ENCODE measurements around the gene SLF2.
A peak's percentile ranks its signal among the peaks of the same experiment; 100 is the strongest.
"Not testable (repeated sequence)": the region's sequence is repeated elsewhere in the genome, so short reads cannot be mapped to it uniquely, and the experiment has no call there.

The SLF2 gene

DNA sequence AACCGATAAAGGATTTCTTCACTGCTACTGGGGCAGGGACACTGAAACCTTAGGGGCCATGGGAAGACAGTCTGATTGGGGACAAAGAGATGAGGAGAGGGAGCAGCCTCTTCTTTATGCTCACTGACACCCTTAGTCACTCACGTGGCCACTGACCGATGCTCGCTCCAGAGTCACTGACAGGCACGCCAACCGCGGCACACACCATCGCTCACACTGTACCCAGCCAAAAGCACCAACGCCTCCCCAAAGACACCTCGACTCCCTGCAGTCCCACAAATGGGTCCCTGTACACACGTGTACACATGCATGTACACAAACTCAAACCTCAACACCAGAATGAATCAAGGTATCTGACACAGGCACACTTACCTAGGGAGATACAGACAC lies 35.3 kb upstream of the SLF2 start:
- no peak for DNase-seq (ENCODE audit: low read depth in 1 of 2, low spot score in 1 of 2)

DNA sequence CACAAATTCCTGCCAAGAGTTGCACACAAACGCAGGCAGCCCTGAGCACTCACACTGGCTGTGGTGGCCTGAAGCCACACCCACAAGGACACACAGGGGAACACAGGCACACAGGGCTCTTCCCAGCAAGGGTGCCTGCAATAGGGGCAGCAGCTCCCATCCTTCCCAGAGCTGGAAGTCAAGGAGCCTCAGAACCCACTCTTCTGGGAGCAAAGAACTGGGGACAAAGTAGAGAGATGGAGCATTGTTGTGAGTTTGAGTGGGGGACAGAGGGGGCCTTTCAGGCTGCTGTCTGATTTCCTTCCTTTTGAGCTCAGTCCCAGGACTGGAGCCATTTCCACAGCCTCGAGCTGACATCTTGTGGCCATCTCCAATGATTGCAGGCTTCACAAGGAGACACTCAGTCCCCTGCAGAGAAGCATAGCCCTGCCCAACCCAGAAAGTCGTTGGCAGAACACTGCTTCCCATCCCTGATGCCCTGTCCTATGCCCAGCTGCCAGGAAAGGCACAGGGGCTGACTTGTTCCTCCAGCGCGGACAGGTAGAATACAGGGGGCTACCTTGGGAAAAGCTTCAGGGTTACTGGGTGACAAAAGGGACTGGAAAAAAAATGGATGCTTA lies 34.4 kb upstream of the SLF2 start:
- DNase-seq (ENCODE audit: low read depth in 1 of 2, low spot score in 1 of 2) = peak in 1 of 2 donors; percentile 8

DNA sequence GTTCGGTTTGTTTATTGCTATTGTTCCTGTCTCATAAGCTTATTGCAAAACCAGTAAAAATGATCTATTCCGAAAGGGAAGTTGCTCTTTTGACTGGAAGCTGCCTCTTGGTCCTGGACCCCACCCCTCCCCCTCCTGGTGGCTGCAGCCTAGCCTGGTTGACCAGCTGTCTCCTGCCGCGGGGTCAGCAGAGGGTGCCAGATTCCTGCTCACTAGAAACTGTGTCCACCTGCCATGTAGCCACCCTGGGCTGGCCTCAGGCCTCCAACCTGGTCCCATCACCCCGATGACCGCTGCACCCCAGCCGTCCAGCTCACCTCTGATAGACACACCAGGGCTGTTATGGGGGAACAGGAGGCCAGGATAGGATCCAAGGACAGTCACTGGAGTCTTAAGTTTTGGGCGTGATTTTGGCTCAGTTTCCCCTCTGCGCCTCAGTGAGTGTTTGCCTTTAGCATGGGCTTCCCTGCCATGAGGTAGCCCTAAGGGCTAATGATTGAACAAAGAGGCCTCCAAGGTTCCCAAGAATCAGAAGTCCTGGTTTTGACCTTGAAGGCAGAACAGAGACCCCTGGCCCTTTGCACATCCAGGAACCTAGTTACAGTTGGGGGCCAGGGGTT lies 32.9 kb upstream of the SLF2 start:
- no peak for DNase-seq (ENCODE audit: low read depth in 1 of 2, low spot score in 1 of 2)

DNA sequence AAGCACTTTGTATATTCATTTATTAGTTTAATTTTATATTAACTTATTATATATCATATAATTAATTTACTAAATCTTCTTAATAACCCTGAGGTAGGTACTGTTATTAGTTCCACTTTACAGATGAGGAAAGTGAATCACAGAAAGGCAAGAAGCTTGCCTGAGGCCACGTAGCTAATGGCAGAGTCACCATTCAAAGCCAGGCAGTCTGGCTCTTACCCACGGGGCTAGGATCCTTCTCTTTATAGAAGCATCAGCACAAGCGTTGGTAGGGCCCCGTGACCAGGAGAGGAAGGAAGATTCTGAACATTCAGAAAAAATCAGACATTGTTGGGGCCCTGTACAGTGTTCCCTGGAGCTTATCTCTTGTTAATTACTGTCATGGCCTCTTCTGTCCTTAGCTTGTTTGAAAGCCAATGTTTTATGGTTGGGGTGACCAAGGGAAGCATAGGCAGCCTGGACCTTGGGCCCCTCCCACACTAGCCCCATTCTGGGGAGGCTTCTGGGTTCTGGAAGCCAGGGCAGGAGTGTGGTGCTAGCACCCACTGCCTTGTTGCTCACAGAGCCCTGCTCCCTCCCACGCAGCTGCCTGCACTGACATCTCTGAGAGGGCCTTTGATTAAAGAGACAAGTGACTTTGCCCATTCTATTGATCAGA lies 31.1 kb upstream of the SLF2 start:
- no peak for DNase-seq (ENCODE audit: low read depth in 1 of 2, low spot score in 1 of 2)

DNA sequence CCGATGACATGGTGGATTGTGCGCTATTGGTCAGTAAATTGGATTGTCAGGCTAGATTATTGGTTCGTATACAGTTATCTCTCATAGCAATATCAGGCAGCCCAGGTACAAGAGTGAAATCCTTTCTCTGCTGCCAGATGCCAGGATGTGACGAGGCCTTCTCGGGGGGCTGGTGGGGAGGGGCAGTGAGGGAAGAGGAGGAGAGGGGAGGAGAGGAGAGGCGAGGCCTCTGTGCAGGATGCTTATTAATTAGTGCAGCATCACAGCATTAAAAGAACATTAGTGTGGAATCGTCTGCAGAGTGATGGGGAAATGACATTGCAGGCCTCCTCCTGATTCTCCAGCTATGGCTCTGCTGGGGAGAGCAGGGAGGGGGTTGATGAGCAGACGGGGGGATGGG lies 30.5 kb upstream of the SLF2 start:
- DNase-seq (ENCODE audit: low read depth in 1 of 2, low spot score in 1 of 2) = no peak

DNA sequence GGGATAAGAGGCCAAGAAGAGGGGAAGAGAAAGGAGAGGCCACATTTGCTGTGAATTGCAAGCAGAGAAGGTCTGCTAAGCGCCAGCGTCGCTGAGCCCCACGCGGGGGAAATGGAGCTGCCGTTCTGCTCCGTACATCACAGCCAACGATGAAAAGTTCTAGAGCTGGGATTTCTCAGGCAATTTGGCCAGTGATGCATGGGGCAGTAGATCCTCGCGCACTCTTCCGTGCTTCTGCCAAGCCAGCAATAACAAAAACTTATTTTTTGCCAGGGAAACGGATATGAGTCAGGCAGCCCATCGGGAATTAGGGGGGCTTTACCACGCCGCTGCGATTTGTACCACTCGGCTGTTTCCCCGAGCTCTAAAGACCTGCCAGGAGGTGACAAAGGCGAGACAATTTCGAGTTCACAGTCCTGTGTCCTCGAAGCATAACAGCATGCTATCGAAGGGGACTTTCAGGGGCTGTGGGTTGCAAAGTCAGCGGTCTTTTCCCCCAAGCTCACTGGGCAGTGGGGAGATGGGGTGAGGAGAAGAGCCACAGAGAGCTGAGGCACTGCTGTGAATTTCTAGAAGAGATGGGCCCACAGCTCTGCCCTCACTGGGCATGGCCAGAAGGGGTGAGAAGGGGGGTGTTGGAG lies 30.0 kb upstream of the SLF2 start:
- no peak for DNase-seq (ENCODE audit: low read depth in 1 of 2, low spot score in 1 of 2)

DNA sequence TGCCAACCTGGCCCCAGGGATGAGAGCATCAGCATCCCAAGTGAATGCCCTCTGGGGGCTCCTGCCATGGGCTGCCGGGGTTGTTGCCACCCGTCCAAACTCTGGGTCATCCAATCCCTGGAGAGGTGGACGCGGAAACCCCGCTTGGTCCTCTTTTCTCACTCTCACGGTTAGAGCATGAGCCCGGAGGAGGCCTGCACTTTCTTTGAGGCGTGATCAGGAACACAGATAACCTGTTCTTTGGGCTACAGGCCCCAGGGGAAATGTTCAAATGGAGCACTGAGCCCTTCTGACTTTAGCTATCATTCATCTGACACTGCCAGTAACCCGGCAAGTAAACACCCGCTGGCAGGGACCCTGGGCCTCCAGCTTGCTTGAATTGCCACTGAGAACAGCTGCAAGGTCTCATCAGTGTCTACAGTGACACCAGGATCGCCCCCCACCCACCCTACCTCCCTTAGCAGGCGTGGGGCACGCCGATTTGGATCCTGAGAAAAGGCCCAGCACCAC lies 29.4 kb upstream of the SLF2 start:
- no peak for DNase-seq (ENCODE audit: low read depth in 1 of 2, low spot score in 1 of 2)

DNA sequence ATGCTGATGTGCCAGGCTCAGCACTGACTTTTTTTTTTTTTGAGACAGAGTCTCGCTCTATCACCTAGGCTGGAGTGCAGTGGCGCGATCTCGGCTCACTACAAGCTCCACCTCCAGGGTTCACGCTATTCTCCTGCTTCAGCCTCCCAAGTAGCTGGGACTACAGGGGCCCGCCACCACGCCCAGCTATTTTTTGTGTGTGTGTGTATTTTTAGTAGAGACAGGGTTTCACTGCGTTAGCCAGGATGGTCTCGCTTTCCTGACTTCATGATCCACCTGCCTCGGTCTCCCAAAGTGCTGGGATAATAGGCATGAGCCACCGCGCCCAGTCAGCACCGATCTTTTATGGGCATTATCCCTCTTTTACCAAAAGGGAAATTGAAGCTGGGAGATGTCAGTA lies 27.2 kb upstream of the SLF2 start:
- not testable (repeated sequence) for DNase-seq (ENCODE audit: low read depth in 1 of 2, low spot score in 1 of 2)

DNA sequence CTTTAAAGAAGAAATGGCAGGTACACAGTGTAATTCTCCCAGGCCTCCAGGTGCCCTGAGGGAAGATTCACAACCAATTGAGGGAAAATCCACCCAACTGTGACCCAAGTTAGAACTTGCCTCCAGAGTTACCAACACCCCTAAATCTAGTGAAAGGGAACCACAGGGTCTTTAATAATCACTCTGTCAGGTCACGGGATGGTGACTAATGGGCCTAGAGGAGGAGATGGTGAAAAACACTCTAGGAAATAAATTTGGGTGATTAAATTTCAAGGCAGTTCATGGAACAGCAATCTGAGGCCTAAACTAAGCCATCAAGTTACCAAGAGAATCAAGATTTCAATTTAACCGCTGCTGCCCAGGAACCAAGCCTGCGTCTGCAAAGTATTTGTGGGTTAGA lies 26.7 kb upstream of the SLF2 start:
- no peak for DNase-seq (ENCODE audit: low read depth in 1 of 2, low spot score in 1 of 2)

DNA sequence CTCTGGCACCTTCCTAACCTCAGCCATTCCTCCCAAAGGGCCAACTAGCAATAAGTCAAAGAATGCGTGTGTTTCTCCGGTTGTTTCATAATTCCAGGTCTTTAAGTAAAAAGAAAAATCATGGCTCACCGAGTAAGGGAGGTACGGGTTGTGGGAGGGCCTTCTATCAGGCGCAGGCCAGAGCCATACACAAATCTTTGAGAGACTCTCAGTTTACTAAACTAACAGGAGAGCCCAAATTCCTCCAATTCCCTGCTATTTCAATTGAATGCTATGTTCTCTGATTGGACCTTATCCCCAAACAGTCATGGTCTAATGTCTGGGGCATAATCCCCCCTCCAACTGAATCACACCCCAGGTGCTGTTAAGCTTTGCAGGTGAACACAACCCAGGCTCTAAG lies 26.2 kb upstream of the SLF2 start:
- DNase-seq (ENCODE audit: low read depth in 1 of 2, low spot score in 1 of 2) = no peak

DNA sequence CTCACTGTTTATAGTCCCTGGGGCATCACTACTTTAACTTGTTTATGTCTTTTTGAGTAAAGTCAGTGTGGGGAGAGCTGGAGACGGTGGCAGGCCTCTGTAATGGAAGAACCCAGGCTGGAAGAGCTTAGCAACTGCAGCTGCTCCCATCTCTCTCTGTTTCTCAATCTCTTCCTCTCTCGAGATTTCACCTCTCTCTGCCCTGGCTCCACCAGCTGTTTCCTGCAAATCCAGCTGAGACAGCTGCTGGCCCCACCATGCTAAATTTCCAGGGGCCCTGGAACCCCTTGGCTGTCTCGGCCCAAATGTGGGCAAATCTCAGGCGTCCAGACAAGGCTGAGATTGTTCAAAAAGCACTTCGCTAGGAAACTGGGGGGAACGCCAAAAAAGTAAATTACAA lies 25.8 kb upstream of the SLF2 start:
- DNase-seq (ENCODE audit: low read depth in 1 of 2, low spot score in 1 of 2) = no peak

DNA sequence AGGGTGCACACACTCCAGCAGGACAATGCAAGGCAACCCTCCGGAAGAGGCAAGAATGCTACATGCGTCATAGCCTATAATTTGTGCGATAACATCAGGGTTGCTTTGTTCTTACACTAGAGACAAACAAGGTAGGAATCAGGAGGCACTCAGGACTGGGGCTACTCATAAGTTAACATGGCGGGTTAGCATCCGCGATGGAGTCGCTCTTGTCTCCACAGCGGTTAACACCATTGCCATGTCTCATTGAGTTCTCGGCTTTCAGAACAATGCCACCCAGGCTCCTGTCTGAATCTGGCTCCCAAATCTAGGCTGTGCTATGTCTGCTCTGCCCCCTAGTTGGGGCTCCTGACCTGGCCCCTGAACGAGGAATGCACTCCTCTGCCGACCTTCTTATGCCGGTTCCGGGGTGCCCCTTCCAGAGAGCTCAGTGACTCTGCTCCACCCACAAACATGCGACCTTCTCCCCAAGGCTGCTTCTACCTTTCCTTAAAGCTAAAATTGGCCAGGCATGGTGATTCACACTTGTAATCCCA lies 24.9 kb upstream of the SLF2 start:
- no peak for DNase-seq (ENCODE audit: low read depth in 1 of 2, low spot score in 1 of 2)

DNA sequence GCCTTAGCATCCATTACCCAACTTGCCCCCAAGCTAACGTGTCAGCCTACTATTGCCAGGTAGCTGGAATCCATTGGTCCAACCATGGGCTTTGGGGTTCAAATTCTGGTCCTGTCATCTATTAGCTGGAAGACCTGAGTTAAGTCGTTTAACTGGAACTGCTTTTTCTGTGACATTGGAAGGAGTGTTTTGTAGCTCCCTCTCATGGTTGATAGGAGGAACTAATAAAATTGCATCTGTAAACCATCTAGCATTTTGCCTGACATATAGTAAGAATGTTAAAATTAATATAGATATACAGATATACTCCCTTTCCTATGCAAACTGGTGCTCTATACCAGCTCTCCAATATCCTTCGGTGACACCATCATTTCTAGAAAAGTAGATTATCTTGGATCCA lies 23.8 kb upstream of the SLF2 start:
- no peak for DNase-seq (ENCODE audit: low read depth in 1 of 2, low spot score in 1 of 2)

DNA sequence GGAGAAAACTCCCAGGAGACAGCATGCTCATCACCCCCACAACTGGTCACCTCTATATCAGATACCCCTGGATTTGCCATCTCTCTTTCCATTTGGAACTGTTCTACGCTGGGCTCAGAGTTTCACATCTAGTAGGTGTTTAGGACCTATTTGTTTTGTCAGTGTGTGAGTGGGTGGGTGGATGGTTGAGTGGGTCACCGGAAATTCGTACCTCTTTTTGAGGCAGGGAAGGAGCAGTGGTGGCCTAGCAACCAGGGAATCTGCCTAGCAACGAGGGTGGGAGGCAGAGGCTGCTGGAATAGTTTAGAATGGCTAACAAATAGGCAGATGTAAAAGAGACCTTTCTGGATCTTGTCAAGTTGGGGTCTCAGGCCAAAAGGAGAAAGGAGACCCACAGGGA lies 23.2 kb upstream of the SLF2 start:
- DNase-seq (ENCODE audit: low read depth in 1 of 2, low spot score in 1 of 2) = no peak

DNA sequence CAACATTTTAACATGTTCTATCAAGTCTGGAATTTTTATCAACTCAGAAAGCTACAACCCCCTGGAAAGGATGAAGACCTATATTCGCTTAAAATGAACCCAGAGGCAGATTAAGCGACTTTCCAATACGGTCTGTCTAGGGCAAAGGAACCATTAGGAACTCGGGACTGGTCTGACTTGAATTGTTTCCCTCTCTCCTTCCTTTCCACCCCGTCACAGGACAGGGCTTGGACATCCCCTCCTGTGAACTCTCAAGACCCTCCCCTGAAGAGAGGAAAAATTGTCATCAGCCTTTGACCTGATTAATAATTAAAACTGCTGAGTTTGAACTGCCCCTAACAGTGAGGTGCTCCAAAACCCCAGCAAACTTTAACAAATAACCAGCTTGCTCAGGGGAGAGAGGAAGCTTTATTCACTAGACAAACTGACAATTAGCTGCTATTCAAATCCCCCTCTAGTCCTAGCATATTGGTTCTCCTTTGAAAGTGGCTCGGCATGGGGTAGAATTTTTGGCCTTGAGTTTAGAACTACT lies 22.6 kb upstream of the SLF2 start:
- DNase-seq (ENCODE audit: low read depth in 1 of 2, low spot score in 1 of 2) = no peak

DNA sequence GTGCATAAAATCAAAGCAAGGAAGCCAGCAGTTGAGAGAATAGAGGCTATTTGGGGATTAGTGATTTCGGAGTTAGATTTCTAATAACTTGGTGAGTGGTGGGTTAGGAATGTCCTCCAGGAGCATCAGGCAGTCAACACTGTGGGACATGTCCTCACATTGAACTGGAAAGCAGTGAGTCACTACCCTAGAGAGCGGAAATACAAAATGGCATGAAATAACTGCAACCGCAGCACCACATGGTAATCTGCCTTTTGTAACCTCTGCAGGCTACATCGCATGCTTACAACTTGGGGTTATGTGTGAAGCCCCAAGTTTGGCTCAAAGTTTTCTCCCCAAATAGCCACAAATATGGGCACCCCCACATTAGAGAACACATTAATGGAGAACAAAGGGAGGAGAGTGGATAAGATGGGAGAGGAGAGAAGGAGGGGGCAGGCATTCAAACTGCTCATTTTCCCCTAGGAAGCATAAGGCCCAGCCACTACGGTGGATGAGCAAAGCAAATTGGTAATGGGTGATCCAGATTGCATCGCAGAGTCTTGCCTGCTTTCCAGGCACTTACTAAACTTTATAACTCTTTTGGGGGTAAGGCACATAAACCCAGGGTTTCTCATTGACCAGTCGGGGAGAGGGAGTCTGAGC lies 22.0 kb upstream of the SLF2 start:
- DNase-seq (ENCODE audit: low read depth in 1 of 2, low spot score in 1 of 2) = no peak

DNA sequence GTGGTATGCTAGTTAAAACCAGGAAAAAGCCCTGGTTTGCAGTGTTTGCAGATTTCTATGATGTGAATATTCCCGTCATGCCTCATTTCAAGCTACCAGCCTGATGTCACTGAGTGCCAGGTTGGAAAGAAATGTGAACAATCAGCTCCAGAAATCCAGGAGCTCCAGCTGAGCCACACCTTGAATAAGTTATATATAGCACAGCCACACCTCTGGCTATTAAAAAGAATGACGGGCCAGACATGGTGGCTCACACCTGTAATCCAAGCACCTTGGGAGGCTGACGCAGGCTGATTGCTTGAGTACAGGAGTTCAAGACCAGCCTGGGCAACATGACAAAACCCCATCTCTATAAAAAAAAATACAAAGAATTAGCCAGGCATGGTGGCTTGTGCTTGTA lies 18.7 kb upstream of the SLF2 start:
- DNase-seq (ENCODE audit: low read depth in 1 of 2, low spot score in 1 of 2) = no peak

DNA sequence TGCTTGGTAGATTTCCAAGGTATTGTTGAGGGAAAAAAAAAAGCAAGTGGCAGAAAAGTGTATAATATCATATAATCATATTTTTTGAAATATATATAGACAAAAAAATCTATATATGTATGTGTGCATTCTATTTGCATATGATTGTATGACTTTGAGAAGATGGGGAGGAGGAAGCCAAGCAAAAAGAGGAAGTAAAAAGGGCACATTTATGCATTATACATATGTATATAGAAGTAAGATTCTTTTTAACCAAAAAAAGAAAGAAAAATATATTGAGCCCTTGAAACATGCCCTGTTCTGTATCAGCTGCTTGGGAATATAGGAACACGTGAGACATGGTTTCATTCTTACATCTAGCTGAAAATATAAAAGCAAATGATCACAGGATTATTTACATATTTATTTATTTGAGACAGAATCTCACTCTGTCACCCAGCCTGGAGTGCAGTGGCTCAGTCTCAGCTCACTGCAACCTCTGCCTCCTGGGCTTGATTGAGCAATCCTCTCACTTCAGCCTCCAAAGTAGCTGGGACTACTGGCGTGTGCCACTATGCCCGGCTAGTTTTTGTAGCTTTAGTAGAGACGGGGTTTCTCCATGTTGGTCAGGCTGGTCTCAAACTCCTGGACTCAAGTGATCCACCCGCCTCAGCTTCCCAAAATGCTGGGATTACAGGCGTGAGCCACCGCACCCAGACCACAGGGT lies 18.0 kb upstream of the SLF2 start:
- DNase-seq (ENCODE audit: low read depth in 1 of 2, low spot score in 1 of 2) = no peak

DNA sequence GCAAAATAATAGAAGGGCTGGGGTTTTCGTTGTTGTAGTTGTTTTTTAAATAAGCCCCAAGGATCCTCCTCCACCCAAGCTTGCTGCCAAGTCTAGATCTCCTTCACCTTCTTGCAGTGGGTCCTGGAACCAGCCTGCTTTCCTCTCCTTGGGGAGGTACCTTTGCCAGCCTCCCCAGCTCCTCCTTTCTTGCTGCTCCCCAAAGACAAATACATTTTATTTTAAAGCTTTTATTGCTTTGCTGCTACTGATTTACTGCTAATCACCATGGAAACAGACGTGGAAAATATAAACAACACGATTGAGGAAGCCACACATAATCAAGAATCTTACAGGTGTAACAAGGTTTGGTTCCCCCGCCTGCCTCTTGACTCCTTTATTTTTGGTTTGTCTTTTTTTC lies 17.4 kb upstream of the SLF2 start:
- no peak for DNase-seq (ENCODE audit: low read depth in 1 of 2, low spot score in 1 of 2)

DNA sequence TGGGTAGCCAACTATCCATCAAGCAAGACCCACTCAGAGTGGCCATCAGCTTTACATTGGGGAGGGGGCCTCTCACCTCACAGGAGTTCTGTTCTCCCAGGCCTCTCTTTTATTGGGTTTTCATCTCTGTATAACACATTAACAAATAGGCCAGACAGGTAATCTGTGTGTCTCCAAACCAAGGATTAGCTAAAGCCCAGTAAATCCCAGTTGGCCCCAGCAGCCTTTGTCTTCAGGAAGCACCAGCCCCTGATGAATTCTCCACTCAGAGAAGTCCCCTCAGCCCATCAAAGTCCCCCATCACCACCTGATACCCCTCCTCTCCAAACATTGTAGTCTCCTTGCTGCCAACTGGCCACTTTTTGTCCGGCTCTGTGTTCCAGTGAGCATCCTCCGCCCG lies 16.9 kb upstream of the SLF2 start:
- no peak for DNase-seq (ENCODE audit: low read depth in 1 of 2, low spot score in 1 of 2)
